ENCODE measurements around the gene DDB1. TPM values are rescaled to one million over a fixed set of nuclear protein-coding genes. Genes with fewer than 3 reads are reported as not detected.

DDB1 gene
- total and polyA plus RNA-seq, 2 of the 4 experiments (the other 2 are of a cell fraction), result 221 to 412 TPM

DNA sequence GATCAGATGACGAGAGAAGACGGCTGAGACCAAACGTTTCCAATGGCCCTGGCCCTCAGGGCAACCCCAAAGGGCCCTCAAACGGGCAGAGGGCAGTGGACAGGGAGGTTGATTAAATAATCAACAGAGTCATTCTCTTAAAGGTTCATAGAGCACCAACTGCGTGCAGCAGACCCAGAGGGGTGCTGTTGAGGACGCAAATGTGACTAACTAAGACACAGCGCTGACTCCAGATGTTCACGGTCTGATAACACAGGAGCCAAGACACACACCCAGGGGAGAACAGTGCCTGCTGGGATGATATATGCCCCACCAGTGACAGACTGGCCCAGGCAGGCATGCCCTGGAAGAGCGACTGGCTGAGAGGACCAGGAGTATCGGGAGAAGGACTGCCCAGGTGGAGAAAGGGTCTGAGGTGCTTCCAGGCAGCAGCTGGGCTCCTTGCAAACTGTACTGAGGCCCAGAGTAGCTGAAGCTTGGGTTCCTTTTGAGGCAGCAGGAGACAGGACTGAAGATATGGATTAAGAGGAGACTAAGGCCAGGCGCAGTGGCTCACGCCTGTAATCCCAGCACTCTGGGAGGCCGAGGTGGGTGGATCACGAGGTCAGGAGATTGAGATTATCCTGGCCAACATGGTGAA lies 45.4 kb downstream of the DDB1 start:
- no peaks in the 10 kb centered on the region for H3K36me3 ChIP-seq (ENCODE audit: control insufficient read depth, insufficient read depth, low read length)
- H4K20me1 ChIP-seq (ENCODE audit: insufficient read depth, low read length), result no peaks in the 10 kb centered on the region; the same call in 1 of the 2 replicates
- H3K9me1 ChIP-seq (ENCODE audit: insufficient read depth, low read length), result no peaks in the 10 kb centered on the region; the same call in 1 of the 2 replicates
- H4K91ac ChIP-seq (ENCODE audit: insufficient read depth, low read depth, low read length), result no peak overlapping the region
- intact Hi-C loops (cut with micrococcal nuclease), result no loop called here
- 88% methylated on average over 9 of the region's 14 CpGs; no CpG with 5 or more reads in 1 of the 2 experiments for WGBS, 2 experiments (ENCODE audit: extremely low coverage in 2 of 2, insufficient read length in 1 of 2)
- H4K8ac ChIP-seq (ENCODE audit: low read depth in 2 of 2, low read length in 2 of 2), result no peak overlapping the region
- CTCF ChIA-PET, result no interaction called here
- no peak for ATAC-seq (ENCODE audit: low read depth)
- no peak overlapping the region for H3K9ac ChIP-seq (ENCODE audit: low read depth, low read length)
- H2BK120ac ChIP-seq (ENCODE audit: low read depth, low read length), result no peak overlapping the region
- dilution Hi-C loops (cut with HindIII; ENCODE audit: low sequenced_read_pairs, unreplicated experiment), result no loop called here
- H3K4ac ChIP-seq (ENCODE audit: low read depth, low read length), result no peak overlapping the region
- H3K4me1 ChIP-seq (ENCODE audit: control insufficient read depth, insufficient read depth, low read length), result no peaks in the 10 kb centered on the region
- H2AK9ac ChIP-seq (replicated peaks; ENCODE audit: low read depth, low read length, poor library complexity), result no peak overlapping the region
- H2BK20ac ChIP-seq (ENCODE audit: low read depth, low read length), result no peak overlapping the region
- H3K9me3 ChIP-seq (ENCODE audit: control insufficient read depth, insufficient read depth, low read length), result no peaks in the 10 kb centered on the region
- H4K5ac ChIP-seq (ENCODE audit: low read depth, low read length), result no peak overlapping the region
- H2BK15ac ChIP-seq (ENCODE audit: low read depth, low read length), result no peak overlapping the region
- POLR2A ChIA-PET (ENCODE audit: unreplicated experiment), result no interaction called here
- no peak overlapping the region for H3K23ac ChIP-seq (ENCODE audit: low read depth, low read length)
- H3K4me3 ChIP-seq (ENCODE audit: insufficient read depth, low read depth, low read length), result no peak overlapping the region
- H3K56ac ChIP-seq (ENCODE audit: extremely low read depth, insufficient read depth, low read length), result no peak overlapping the region
- no TSS peak for BruUV-seq (replicated peaks)
- no peak overlapping the region for H2AK5ac ChIP-seq (ENCODE audit: low read depth, low read length)
- no peak overlapping the region for H3K4me2 ChIP-seq (ENCODE audit: low read depth, low read length)
- in situ Hi-C loops (cut with MboI; ENCODE audit: low sequenced_read_pairs), result no loop called here
- H3K27me3 ChIP-seq (ENCODE audit: control insufficient read depth, insufficient read depth, low read length), result no peaks in the 10 kb centered on the region
- no peaks in the 10 kb centered on the region for H3K79me1 ChIP-seq (ENCODE audit: low read depth in 1 of 2, low read length in 2 of 2)
- no peak overlapping the region for H3K14ac ChIP-seq (replicated peaks; ENCODE audit: low read depth, low read length)
- no peak overlapping the region for H2BK5ac ChIP-seq (ENCODE audit: low read depth, low read length, poor library complexity, severe bottlenecking)
- no peak for DNase-seq
- no peak for TF ChIP-seq BHLHE40 (IDR thresholded peaks at IDR 0.05; ENCODE audit: low read depth, low read length)
- TF ChIP-seq NFE2L2 (IDR thresholded peaks at IDR 0.05; ENCODE audit: low read depth, low read length), result no peak
- TF ChIP-seq RAD21 (IDR thresholded peaks at IDR 0.05; ENCODE audit: low read length), result no peak
- TF ChIP-seq, protein P1, sequence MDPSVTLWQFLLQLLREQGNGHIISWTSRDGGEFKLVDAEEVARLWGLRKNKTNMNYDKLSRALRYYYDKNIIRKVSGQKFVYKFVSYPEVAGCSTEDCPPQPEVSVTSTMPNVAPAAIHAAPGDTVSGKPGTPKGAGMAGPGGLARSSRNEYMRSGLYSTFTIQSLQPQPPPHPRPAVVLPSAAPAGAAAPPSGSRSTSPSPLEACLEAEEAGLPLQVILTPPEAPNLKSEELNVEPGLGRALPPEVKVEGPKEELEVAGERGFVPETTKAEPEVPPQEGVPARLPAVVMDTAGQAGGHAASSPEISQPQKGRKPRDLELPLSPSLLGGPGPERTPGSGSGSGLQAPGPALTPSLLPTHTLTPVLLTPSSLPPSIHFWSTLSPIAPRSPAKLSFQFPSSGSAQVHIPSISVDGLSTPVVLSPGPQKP (IDR thresholded peaks at IDR 0.05; ENCODE audit: borderline replicate concordance, low read depth, low read length), result no peak
- TF ChIP-seq, protein P2, sequence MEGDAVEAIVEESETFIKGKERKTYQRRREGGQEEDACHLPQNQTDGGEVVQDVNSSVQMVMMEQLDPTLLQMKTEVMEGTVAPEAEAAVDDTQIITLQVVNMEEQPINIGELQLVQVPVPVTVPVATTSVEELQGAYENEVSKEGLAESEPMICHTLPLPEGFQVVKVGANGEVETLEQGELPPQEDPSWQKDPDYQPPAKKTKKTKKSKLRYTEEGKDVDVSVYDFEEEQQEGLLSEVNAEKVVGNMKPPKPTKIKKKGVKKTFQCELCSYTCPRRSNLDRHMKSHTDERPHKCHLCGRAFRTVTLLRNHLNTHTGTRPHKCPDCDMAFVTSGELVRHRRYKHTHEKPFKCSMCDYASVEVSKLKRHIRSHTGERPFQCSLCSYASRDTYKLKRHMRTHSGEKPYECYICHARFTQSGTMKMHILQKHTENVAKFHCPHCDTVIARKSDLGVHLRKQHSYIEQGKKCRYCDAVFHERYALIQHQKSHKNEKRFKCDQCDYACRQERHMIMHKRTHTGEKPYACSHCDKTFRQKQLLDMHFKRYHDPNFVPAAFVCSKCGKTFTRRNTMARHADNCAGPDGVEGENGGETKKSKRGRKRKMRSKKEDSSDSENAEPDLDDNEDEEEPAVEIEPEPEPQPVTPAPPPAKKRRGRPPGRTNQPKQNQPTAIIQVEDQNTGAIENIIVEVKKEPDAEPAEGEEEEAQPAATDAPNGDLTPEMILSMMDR (conservative IDR thresholded peaks at IDR 0.05; ENCODE audit: low read depth, low read length), result no peak
- TF ChIP-seq SMC3 (IDR thresholded peaks at IDR 0.05; ENCODE audit: low read depth, low read length), result no peak
- no peak for TF ChIP-seq MXI1 (IDR thresholded peaks at IDR 0.05; ENCODE audit: borderline replicate concordance, low read depth, low read length)
- TF ChIP-seq MAZ (IDR thresholded peaks at IDR 0.05; ENCODE audit: borderline replicate concordance, low read depth, low read length), result no peak
- H2AFZ ChIP-seq (replicated peaks; ENCODE audit: low read length, poor library complexity), result no peak overlapping the region
- H3K18ac ChIP-seq (ENCODE audit: low read depth, low read length), result no peak overlapping the region
- no peak overlapping the region for H3K27ac ChIP-seq (ENCODE audit: insufficient read depth, low read length)
